ENCODE results near the gene ZBTB17.

- TF ChIP-seq CTCF (IDR thresholded peaks at IDR 0.05): no peak
- TF ChIP-seq, protein P1, sequence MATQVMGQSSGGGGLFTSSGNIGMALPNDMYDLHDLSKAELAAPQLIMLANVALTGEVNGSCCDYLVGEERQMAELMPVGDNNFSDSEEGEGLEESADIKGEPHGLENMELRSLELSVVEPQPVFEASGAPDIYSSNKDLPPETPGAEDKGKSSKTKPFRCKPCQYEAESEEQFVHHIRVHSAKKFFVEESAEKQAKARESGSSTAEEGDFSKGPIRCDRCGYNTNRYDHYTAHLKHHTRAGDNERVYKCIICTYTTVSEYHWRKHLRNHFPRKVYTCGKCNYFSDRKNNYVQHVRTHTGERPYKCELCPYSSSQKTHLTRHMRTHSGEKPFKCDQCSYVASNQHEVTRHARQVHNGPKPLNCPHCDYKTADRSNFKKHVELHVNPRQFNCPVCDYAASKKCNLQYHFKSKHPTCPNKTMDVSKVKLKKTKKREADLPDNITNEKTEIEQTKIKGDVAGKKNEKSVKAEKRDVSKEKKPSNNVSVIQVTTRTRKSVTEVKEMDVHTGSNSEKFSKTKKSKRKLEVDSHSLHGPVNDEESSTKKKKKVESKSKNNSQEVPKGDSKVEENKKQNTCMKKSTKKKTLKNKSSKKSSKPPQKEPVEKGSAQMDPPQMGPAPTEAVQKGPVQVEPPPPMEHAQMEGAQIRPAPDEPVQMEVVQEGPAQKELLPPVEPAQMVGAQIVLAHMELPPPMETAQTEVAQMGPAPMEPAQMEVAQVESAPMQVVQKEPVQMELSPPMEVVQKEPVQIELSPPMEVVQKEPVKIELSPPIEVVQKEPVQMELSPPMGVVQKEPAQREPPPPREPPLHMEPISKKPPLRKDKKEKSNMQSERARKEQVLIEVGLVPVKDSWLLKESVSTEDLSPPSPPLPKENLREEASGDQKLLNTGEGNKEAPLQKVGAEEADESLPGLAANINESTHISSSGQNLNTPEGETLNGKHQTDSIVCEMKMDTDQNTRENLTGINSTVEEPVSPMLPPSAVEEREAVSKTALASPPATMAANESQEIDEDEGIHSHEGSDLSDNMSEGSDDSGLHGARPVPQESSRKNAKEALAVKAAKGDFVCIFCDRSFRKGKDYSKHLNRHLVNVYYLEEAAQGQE (IDR thresholded peaks at IDR 0.05; ENCODE audit: insufficient read depth in 1 of 2, low read depth in 2 of 2, low read length in 1 of 2): no peak
These were observed 38.8 kb downstream of the ZBTB17 start for GRCh38 chr1:15937146-15937545.

Data from Panc1 (cell line).